ENCODE results near the gene CYTH3. TPM values are rescaled to one million over a fixed set of nuclear protein-coding genes. Genes with fewer than 3 reads are reported as not detected.

Gene CYTH3
- total and polyA plus RNA-seq, 2 donors (not counting 3 experiments of a cell fraction or from before 2014, with no cell fraction given): 8.6 to 11.2 TPM

GRCh38 chr7:6262221-6262620, 10.2 kb downstream of the CYTH3 start:
- dilution Hi-C loops (cut with MboI; ENCODE audit: extremely low pct_ligation_motif_present, low sequenced_read_pairs) (no loop called here), intact Hi-C loops (cut with micrococcal nuclease) (no loop called here)
- Histone ChIP-seq H3K27me3 (ENCODE audit: control insufficient read depth in 2 of 2, insufficient read depth in 2 of 2, low read length in 2 of 2) (no peaks in the 10 kb centered on the region), H4K20me1 (replicated peaks; ENCODE audit: control insufficient read depth, extremely low read depth, insufficient read depth, low read length) (no peaks in the 10 kb centered on the region), H3K79me2 (ENCODE audit: control insufficient read depth, insufficient read depth, low read length) (no peaks in the 10 kb centered on the region), H3K9ac (replicated peaks; ENCODE audit: extremely low read depth, insufficient read depth, low read length) (no peak overlapping the region), H3K36me3 (ENCODE audit: control insufficient read depth in 2 of 2, extremely low read depth in 1 of 2, insufficient read depth in 2 of 2, low read length in 2 of 2) (no peaks in the 10 kb centered on the region), H3K9me1 (replicated peaks; ENCODE audit: control insufficient read depth, extremely low read depth, insufficient read depth, low read length) (no peaks in the 10 kb centered on the region), H3K4me1 (ENCODE audit: control insufficient read depth, extremely low read depth, insufficient read depth, low read length) (no peaks in the 10 kb centered on the region), H2AFZ (ENCODE audit: low read depth, low read length) (no peak overlapping the region), H3K4me3 (replicated peaks in 1 of 3; ENCODE audit: insufficient read depth in 1 of 3, low read depth in 1 of 3, low read length in 3 of 3) (no peak overlapping the region), H3K27ac (ENCODE audit: insufficient read depth, low read depth, low read length) (no peak overlapping the region), H3K4me2 (ENCODE audit: insufficient read depth, low read length) (no peak overlapping the region), H3K9me3 (replicated peaks; ENCODE audit: control insufficient read depth, insufficient read depth, low read length) (no peaks in the 10 kb centered on the region)
- BruUV-seq (replicated peaks): no TSS peak
- ChIA-PET CTCF (interaction anchor here (1.1 to 1.2 kb wide), 2 partner anchors 9 to 10 kb away, joined by 4 to 5 read pairs; no protein-coding TSS in a partner anchor), POLR2A (no interaction called here)
- TF ChIP-seq JUN (IDR thresholded peaks at IDR 0.05; ENCODE audit: borderline replicate concordance, insufficient read depth, insufficient read length, low read depth) (no peak), POLR2A (IDR thresholded peaks at IDR 0.05; ENCODE audit: low read depth, low read length) (no peak), MYC (IDR thresholded peaks at IDR 0.05; ENCODE audit: low read depth, low read length) (no peak), GATA2 (IDR thresholded peaks at IDR 0.05; ENCODE audit: insufficient read depth, insufficient read length, low read depth, low read length) (no peak), EZH2 (IDR thresholded peaks at IDR 0.05; ENCODE audit: borderline replicate concordance, low read depth, low read length, severe bottlenecking) (no peak), FOS (IDR thresholded peaks at IDR 0.05; ENCODE audit: borderline replicate concordance, insufficient read depth, low read length) (no peak), POLR2AphosphoS5 (IDR thresholded peaks at IDR 0.05; ENCODE audit: insufficient read depth, low read depth, low read length) (no peak)
- TF ChIP-seq, protein P1, sequence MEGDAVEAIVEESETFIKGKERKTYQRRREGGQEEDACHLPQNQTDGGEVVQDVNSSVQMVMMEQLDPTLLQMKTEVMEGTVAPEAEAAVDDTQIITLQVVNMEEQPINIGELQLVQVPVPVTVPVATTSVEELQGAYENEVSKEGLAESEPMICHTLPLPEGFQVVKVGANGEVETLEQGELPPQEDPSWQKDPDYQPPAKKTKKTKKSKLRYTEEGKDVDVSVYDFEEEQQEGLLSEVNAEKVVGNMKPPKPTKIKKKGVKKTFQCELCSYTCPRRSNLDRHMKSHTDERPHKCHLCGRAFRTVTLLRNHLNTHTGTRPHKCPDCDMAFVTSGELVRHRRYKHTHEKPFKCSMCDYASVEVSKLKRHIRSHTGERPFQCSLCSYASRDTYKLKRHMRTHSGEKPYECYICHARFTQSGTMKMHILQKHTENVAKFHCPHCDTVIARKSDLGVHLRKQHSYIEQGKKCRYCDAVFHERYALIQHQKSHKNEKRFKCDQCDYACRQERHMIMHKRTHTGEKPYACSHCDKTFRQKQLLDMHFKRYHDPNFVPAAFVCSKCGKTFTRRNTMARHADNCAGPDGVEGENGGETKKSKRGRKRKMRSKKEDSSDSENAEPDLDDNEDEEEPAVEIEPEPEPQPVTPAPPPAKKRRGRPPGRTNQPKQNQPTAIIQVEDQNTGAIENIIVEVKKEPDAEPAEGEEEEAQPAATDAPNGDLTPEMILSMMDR (IDR thresholded peaks at IDR 0.05; ENCODE audit: extremely low read depth in 1 of 2, insufficient read depth in 1 of 2, low read depth in 1 of 2, low read length in 2 of 2): no peak
- TF ChIP-seq, protein P2, sequence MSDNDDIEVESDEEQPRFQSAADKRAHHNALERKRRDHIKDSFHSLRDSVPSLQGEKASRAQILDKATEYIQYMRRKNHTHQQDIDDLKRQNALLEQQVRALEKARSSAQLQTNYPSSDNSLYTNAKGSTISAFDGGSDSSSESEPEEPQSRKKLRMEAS (IDR thresholded peaks at IDR 0.05; ENCODE audit: insufficient read depth, insufficient read length): no peak
- FAIRE-seq: no peak
- no peak for DNase-seq (ENCODE audit: low read depth, low spot score)

Data from endothelial cell of umbilical vein (primary cell).